Measurements from ENCODE around the gene ADAM10.

DNA sequence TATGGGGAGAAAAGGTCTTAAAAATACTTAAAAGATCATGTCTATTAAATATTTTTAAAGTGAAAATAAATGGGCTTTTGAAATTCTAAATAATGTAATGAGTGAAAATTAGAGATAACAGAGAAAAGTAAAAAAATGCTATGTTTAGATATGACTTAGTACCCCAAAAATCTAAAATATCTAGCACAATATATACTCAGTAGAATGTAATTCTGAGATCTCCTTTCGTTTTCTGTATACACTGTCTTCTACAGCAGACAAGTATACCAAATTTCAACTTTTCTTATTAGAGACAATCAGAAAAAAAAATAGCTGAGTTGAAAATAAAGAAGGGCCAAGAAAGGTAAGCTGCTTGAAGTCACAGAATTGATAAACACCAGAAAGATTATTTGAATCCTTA lies 140.8 kb downstream of the ADAM10 start:
- TF ChIP-seq, protein P1, sequence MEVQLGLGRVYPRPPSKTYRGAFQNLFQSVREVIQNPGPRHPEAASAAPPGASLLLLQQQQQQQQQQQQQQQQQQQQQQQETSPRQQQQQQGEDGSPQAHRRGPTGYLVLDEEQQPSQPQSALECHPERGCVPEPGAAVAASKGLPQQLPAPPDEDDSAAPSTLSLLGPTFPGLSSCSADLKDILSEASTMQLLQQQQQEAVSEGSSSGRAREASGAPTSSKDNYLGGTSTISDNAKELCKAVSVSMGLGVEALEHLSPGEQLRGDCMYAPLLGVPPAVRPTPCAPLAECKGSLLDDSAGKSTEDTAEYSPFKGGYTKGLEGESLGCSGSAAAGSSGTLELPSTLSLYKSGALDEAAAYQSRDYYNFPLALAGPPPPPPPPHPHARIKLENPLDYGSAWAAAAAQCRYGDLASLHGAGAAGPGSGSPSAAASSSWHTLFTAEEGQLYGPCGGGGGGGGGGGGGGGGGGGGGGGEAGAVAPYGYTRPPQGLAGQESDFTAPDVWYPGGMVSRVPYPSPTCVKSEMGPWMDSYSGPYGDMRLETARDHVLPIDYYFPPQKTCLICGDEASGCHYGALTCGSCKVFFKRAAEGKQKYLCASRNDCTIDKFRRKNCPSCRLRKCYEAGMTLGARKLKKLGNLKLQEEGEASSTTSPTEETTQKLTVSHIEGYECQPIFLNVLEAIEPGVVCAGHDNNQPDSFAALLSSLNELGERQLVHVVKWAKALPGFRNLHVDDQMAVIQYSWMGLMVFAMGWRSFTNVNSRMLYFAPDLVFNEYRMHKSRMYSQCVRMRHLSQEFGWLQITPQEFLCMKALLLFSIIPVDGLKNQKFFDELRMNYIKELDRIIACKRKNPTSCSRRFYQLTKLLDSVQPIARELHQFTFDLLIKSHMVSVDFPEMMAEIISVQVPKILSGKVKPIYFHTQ (CRISPR knock-in tag; IDR thresholded peaks at IDR 0.05) = no peak
- TF ChIP-seq, protein P2, sequence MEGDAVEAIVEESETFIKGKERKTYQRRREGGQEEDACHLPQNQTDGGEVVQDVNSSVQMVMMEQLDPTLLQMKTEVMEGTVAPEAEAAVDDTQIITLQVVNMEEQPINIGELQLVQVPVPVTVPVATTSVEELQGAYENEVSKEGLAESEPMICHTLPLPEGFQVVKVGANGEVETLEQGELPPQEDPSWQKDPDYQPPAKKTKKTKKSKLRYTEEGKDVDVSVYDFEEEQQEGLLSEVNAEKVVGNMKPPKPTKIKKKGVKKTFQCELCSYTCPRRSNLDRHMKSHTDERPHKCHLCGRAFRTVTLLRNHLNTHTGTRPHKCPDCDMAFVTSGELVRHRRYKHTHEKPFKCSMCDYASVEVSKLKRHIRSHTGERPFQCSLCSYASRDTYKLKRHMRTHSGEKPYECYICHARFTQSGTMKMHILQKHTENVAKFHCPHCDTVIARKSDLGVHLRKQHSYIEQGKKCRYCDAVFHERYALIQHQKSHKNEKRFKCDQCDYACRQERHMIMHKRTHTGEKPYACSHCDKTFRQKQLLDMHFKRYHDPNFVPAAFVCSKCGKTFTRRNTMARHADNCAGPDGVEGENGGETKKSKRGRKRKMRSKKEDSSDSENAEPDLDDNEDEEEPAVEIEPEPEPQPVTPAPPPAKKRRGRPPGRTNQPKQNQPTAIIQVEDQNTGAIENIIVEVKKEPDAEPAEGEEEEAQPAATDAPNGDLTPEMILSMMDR (IDR thresholded peaks at IDR 0.05) = no peak
